Thyroid gland (tissue), 4 donors: ENCODE results near the gene MAGI3. TPM values are rescaled to one million over a fixed set of nuclear protein-coding genes. Genes with fewer than 3 reads are reported as not detected.

Experiments used
- DNase-seq, 2 donors: peaks; one replicate each; pipeline ENCODE4 v3.0.0-alpha.2; 2019
- H3K27ac ChIP-seq, 3 donors: fragments of 200-600 bp; sonication (generic); 1 replicate in 2 of 3; 2 replicates in 1 of 3; pipeline ENCODE4 v1.5.1; 2016 to 2019; ENCODE audit warnings: mild to moderate bottlenecking in 1 of 3, moderate library complexity in 1 of 3
- H3K27me3 ChIP-seq: fragments of 200-600 bp; sonication (generic); one replicate; pipeline ENCODE4 v1.5.1; 2019
- H3K36me3 ChIP-seq, 2 donors: fragments of 200-600 bp; sonication (generic); one replicate each; pipeline ENCODE4 v1.5.1; 2016 to 2019
- H3K4me1 ChIP-seq, 2 donors: fragments of 200-600 bp; sonication (generic); one replicate each; pipeline ENCODE4 v1.5.1; 2017 to 2019
- H3K4me3 ChIP-seq, 3 donors: fragments of 200-600 bp; sonication (generic); replicated peaks in 1 of 3; 1 replicate in 2 of 3; 2 replicates in 1 of 3; pipeline ENCODE4 v1.5.1; 2016; ENCODE audit warnings: mild to moderate bottlenecking in 1 of 3
- H3K9me3 ChIP-seq: fragments of 200-600 bp; sonication (generic); one replicate; pipeline ENCODE4 v1.5.1; 2017
- POLR2A ChIP-seq, 2 donors: fragments of 450-650 bp; IDR thresholded peaks; one replicate each; pipeline ENCODE4 v1.6.1; 2017; ENCODE audit warnings: antibody characterized with exemption in 2 of 2, mild to moderate bottlenecking in 2 of 2, moderate library complexity in 1 of 2
- WGBS, 2 donors: methylation state at CpG; one replicate each; pipeline ENCODE4 v1.1.5; 2017; 5-methylcytosine and 5-hydroxymethylcytosine counted together
- intact Hi-C: fragments of 100-400 bp; cut with DNase I; formaldehyde crosslinking; loops from one replicate; pipeline ENCODE4 v1.15.1; 2023
- total RNA-seq, 4 donors: library from RNA; depleted of rRNA; stranded (reverse); fragments of >200 nt; gene quantifications; one replicate each; pipeline ENCODE4 v1.2.3, GENCODE V29; 2016
- TF ChIP-seq, protein P1 (sequence below), 6 experiments: fragments of 200-600 bp in 3 of 6; fragments of 450-650 bp in 3 of 6; sonication (generic) in 3 of 6; IDR thresholded peaks; one replicate each; pipeline ENCODE4 v1.5.1; 2016 to 2019; ENCODE audit warnings: antibody characterized with exemption in 6 of 6, mild to moderate bottlenecking in 2 of 6, inconsistent platforms in 1 of 6, moderate library complexity in 1 of 6

The MAGI3 gene
- total RNA-seq, 4 donors from 2014 or later, result 52.9 to 91.0 (median 61.9) TPM

DNA sequence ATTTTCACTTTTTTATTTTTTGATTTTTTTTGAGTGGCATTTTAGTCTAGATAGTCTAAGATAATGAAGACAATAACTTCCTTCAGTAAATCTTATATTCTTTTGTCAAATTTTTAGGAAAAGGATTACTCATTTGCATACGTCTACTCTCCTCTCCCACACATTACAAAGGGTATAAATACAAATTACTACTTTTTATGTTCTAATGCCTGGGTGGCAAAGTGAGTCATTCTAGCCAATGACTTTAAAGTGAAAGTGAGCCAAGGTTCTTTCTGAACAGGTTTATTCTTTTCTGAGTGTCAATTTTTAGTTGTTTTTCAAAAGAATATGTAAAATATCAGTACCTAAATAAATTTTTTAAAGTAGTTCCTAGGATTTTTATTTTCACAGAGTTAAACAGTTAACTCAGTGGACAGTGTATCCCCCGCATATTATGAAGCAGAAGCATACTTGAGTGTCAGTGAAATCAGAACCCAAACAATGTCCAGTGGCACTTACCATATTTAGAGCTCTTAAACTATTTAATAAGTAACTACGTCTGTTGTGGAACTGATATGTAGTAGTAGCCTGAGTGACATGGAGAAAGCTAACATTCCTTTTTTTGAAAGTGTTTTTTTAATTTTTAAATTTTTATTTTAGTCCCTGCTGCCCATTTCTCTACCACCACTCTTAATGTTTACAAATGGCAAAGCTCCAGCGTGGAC, 227.3 kb downstream of the MAGI3 start:
- 77 to 95% methylated on average over 4 of the region's 4 CpGs for WGBS, 2 donors

DNA sequence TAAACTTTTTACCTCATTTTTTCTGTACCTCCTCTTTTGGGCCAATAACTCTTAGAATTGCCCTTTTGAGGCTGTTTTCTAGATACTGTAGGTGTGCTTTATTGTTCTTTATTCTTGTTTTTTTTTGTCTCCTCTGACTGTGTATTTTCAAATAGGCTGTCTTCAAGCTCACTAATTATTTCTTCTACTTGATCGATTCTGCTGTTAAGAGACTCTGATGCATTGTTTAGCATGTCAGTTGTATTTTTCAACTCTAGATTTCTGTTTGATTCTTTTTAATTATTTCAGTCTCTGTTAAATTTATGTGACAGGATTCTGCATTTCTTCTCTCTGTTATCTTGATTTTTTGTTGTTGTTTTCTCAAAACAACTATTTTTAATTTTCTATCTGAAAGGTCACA, 238.7 kb downstream of the MAGI3 start:
- Histone ChIP-seq H3K36me3 (no peaks in the 10 kb centered on the region), H3K27me3 (no peaks in the 10 kb centered on the region), H3K4me3 (no peak overlapping the region), H3K9me3 (no peaks in the 10 kb centered on the region), H3K4me1 (no peaks in the 10 kb centered on the region), H3K27ac (no peak overlapping the region)
- DNase-seq, result no peak
- 97% methylated on average over 1 of the region's 1 CpG for WGBS, 2 donors
- no peak for TF ChIP-seq POLR2A (IDR thresholded peaks at IDR 0.05)
- TF ChIP-seq, protein P1, sequence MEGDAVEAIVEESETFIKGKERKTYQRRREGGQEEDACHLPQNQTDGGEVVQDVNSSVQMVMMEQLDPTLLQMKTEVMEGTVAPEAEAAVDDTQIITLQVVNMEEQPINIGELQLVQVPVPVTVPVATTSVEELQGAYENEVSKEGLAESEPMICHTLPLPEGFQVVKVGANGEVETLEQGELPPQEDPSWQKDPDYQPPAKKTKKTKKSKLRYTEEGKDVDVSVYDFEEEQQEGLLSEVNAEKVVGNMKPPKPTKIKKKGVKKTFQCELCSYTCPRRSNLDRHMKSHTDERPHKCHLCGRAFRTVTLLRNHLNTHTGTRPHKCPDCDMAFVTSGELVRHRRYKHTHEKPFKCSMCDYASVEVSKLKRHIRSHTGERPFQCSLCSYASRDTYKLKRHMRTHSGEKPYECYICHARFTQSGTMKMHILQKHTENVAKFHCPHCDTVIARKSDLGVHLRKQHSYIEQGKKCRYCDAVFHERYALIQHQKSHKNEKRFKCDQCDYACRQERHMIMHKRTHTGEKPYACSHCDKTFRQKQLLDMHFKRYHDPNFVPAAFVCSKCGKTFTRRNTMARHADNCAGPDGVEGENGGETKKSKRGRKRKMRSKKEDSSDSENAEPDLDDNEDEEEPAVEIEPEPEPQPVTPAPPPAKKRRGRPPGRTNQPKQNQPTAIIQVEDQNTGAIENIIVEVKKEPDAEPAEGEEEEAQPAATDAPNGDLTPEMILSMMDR (IDR thresholded peaks at IDR 0.05), result no peak
- intact Hi-C loops, result no loop called here

More for the DNA sequence above, 227.3 kb downstream of the MAGI3 start:
- TF ChIP-seq, protein P1 (IDR thresholded peaks at IDR 0.05), result no peak
- no peak for TF ChIP-seq POLR2A (IDR thresholded peaks at IDR 0.05)
- intact Hi-C loops, result no loop called here
- H3K36me3 ChIP-seq, result peaks cover 0 to 5% of the 10 kb centered on the region in 2 donors
- no peak overlapping the region for H3K4me3 ChIP-seq
- H3K27me3 ChIP-seq, result no peaks in the 10 kb centered on the region
- no peaks in the 10 kb centered on the region for H3K9me3 ChIP-seq
- H3K27ac ChIP-seq, result no peak overlapping the region
- peaks cover 0 to 10% of the 10 kb centered on the region in 2 donors for H3K4me1 ChIP-seq
- DNase-seq, result no peak

DNA sequence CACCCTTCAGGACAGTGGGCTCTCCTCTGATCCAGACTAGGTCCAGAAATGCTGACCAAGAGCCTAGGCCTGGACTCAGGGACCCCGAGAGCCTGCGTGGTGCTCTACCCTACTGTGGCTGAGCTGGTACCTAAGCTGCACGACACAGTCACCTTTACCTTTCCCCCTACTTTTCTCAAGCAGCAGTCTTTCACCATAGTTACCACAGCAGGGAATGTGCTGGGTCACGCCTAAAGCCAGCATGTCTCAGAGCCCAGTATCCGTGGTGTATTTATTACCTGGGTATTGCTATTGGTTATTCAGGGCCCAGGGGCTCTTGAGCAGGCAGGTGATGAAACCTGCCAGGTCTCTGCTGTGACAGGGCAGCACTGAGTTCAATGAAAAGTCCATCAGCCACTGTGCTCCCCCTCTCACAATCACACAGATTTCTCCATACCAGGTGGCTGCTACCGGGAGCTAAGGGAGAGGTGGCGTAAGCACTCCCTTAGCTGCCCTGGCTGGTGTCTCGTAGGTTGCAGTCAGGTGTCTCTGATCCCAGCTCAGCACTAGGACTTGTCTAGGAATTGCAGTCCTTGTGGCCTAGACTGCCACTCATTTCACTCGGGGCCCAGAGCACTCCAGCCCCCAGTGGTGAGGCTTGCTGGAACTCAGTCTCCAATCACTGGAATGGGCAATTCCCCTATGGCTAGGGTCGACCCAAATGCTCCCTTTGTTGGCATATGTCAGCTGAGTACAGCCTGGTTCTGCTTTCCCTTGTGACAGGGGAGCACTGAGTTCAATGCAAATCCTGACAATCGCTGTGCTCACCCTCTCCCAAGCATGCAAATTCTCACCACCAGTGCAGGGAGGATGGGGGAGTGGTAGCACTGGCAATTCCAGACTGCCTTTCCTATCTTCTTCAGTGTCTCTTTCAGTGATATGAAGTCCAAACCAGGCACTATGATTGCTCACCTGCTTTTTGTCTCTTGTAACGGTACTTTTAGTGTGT, 240.3 kb downstream of the MAGI3 start:
- TF ChIP-seq POLR2A (IDR thresholded peaks at IDR 0.05), result no peak
- TF ChIP-seq, protein P1 (IDR thresholded peaks at IDR 0.05), result no peak
- Histone ChIP-seq H3K27ac (no peak overlapping the region), H3K4me1 (no peaks in the 10 kb centered on the region), H3K36me3 (no peaks in the 10 kb centered on the region), H3K9me3 (no peaks in the 10 kb centered on the region), H3K27me3 (no peaks in the 10 kb centered on the region), H3K4me3 (no peak overlapping the region)
- 89 to 93% methylated on average over 9 to 11 of the region's 12 CpGs for WGBS, 2 donors
- no peak for DNase-seq
- intact Hi-C loops, result no loop called here

DNA sequence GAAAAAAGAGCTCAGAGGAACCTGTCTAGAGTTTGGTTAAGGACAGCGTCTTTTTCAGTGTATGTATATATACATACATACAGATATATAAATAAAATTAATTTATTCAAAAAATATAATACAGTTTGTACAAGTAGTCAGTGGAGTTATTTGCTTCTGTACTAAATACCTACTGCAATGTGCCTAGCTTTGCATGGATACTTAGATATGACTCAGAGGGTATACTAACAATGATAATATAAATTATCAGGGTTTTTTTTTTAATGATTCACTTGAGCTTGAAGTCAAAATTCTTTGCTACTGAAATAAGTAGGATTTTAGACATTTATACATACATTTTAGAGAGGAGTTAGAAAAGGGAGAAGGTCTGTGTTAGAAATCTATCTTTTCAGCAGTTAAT, 251.1 kb downstream of the MAGI3 start:
- intact Hi-C loops, result no loop called here
- no peak overlapping the region for H3K27ac ChIP-seq
- no peak for DNase-seq
- TF ChIP-seq POLR2A (IDR thresholded peaks at IDR 0.05), result no peak
- TF ChIP-seq, protein P1 (IDR thresholded peaks at IDR 0.05), result no peak
- 97 to 100% methylated on average over 1 of the region's 1 CpG for WGBS, 2 donors
- H3K4me1 ChIP-seq, result no peaks in the 10 kb centered on the region
- H3K4me3 ChIP-seq, result no peak overlapping the region
- no peaks in the 10 kb centered on the region for H3K27me3 ChIP-seq
- no peaks in the 10 kb centered on the region for H3K9me3 ChIP-seq
- peaks cover 3 to 4% of the 10 kb centered on the region in 2 donors for H3K36me3 ChIP-seq
